C4-2B (cell line): ENCODE measurements around the gene AHCYL1.

Experiments used
- H3K27ac ChIP-seq: fragments of 450-650 bp; 2 replicates; pipeline ENCODE4 v1.5.1; 2017
- CTCF ChIP-seq: fragments of 450-650 bp; conservative IDR thresholded peaks from 2 replicates; pipeline ENCODE4 v1.5.1; 2017; ENCODE audit warnings: mild to moderate bottlenecking
- ZFX ChIP-seq: fragments of 450-650 bp; IDR thresholded peaks from 2 replicates; pipeline ENCODE4 v1.6.1; 2017

AHCYL1 gene

GRCh38 chr1:109997204-109997866 lies 12.8 kb downstream of the AHCYL1 start:
- TF ChIP-seq ZFX (no peak), CTCF (no peak)
- H3K27ac ChIP-seq, result peak overlapping the region; percentile 32; the same call in 1 of the 2 replicates

- H3K27ac ChIP-seq, result peak overlapping the region; percentile 32; the same call in 1 of the 2 replicates
- no peak for TF ChIP-seq ZFX
Measured at GRCh38 chr1:109997867-109998229, 13.3 kb downstream of the AHCYL1 start.

GRCh38 chr1:110002695-110003094 lies 18.1 kb downstream of the AHCYL1 start:
- TF ChIP-seq ZFX (no peak), CTCF (no peak)
- no peak overlapping the region for H3K27ac ChIP-seq

GRCh38 chr1:110003747-110004428 lies 19.3 kb downstream of the AHCYL1 start:
- H3K27ac ChIP-seq, result peak overlapping the region; percentile 46

GRCh38 chr1:110004583-110004982 lies 20.0 kb downstream of the AHCYL1 start:
- TF ChIP-seq CTCF, result no peak
- TF ChIP-seq ZFX, result no peak
- H3K27ac ChIP-seq, result peak overlapping the region; percentile 46; the same call in 1 of the 2 replicates

More at GRCh38 chr1:110003747-110004428, 19.3 kb downstream of the AHCYL1 start:
- no peak for TF ChIP-seq ZFX
- TF ChIP-seq CTCF, result no peak

GRCh38 chr1:110005971-110006370 lies 21.4 kb downstream of the AHCYL1 start:
- TF ChIP-seq ZFX (no peak), CTCF (no peak)
- no peak overlapping the region for H3K27ac ChIP-seq

GRCh38 chr1:110006516-110006915 lies 22.0 kb downstream of the AHCYL1 start:
- TF ChIP-seq CTCF (no peak), ZFX (no peak)
- no peak overlapping the region for H3K27ac ChIP-seq
